Jurkat, Clone E6-1 (cell line): ENCODE results near the gene RAB4A.
A peak's percentile ranks its signal among the peaks of the same experiment; 100 is the strongest.

Source experiments
- DNase-seq: peaks from one replicate; pipeline ENCODE4 v3.0.0-alpha.2; 2011; ENCODE audit warnings: low read depth, low spot score
- H3K4me3 ChIP-seq: 2 replicates; pipeline ENCODE4 v1.5.1; 2011; ENCODE audit warnings: mild to moderate bottlenecking, low read length, control low read depth, moderate library complexity

RAB4A gene

GRCh38 chr1:229240532-229240931, 30.4 kb upstream of the RAB4A start:
- H3K4me3 ChIP-seq = no peak overlapping the region
- no peak for DNase-seq

- DNase-seq = no peak
- H3K4me3 ChIP-seq = no peak overlapping the region
Measured at GRCh38 chr1:229241390-229241789, 29.5 kb upstream of the RAB4A start.

GRCh38 chr1:229243638-229244037, 27.3 kb upstream of the RAB4A start:
- DNase-seq = no peak
- H3K4me3 ChIP-seq = no peak overlapping the region

- no peak for DNase-seq
Measured at GRCh38 chr1:229244091-229244490, 26.8 kb upstream of the RAB4A start.

GRCh38 chr1:229247871-229248270, 23.0 kb upstream of the RAB4A start:
- H3K4me3 ChIP-seq = no peak overlapping the region
- no peak for DNase-seq

More at GRCh38 chr1:229244091-229244490, 26.8 kb upstream of the RAB4A start:
- H3K4me3 ChIP-seq = no peak overlapping the region

GRCh38 chr1:229248821-229249817, 21.8 kb upstream of the RAB4A start:
- no peak overlapping the region for H3K4me3 ChIP-seq
- DNase-seq = no peak

GRCh38 chr1:229249854-229250644, 20.9 kb upstream of the RAB4A start:
- H3K4me3 ChIP-seq = no peak overlapping the region
- no peak for DNase-seq

- DNase-seq = no peak
- H3K4me3 ChIP-seq = no peak overlapping the region
Measured at GRCh38 chr1:229251185-229251584, 19.7 kb upstream of the RAB4A start.

GRCh38 chr1:229252228-229252984, 18.5 kb upstream of the RAB4A start:
- DNase-seq = no peak

GRCh38 chr1:229253151-229253974, 17.5 kb upstream of the RAB4A start:
- peak overlapping the region; percentile 15; the same call in 1 of the 2 replicates for H3K4me3 ChIP-seq
- DNase-seq = peak; percentile 89

More at GRCh38 chr1:229252228-229252984, 18.5 kb upstream of the RAB4A start:
- H3K4me3 ChIP-seq = no peak overlapping the region

GRCh38 chr1:229254910-229255541, 15.9 kb upstream of the RAB4A start:
- no peak overlapping the region for H3K4me3 ChIP-seq
- DNase-seq = peak; percentile 72

GRCh38 chr1:229258031-229258756, 12.7 kb upstream of the RAB4A start:
- DNase-seq = peak; percentile 65

GRCh38 chr1:229258757-229259060, 12.2 kb upstream of the RAB4A start:
- no peak overlapping the region for H3K4me3 ChIP-seq
- no peak for DNase-seq

More at GRCh38 chr1:229258031-229258756, 12.7 kb upstream of the RAB4A start:
- no peak overlapping the region for H3K4me3 ChIP-seq

- no peak for DNase-seq
Measured at GRCh38 chr1:229260297-229260696, 10.6 kb upstream of the RAB4A start.

GRCh38 chr1:229262239-229262638, 8.7 kb upstream of the RAB4A start:
- no peak overlapping the region for H3K4me3 ChIP-seq
- no peak for DNase-seq

More at GRCh38 chr1:229260297-229260696, 10.6 kb upstream of the RAB4A start:
- no peak overlapping the region for H3K4me3 ChIP-seq

GRCh38 chr1:229263254-229263653, 7.7 kb upstream of the RAB4A start:
- no peak overlapping the region for H3K4me3 ChIP-seq
- DNase-seq = no peak

GRCh38 chr1:229264068-229264467, 6.8 kb upstream of the RAB4A start:
- no peak for DNase-seq

More at GRCh38 chr1:229264068-229264467, 6.8 kb upstream of the RAB4A start:
- H3K4me3 ChIP-seq = no peak overlapping the region
